Measurements from ENCODE around the gene CELF1.

The CELF1 gene

DNA sequence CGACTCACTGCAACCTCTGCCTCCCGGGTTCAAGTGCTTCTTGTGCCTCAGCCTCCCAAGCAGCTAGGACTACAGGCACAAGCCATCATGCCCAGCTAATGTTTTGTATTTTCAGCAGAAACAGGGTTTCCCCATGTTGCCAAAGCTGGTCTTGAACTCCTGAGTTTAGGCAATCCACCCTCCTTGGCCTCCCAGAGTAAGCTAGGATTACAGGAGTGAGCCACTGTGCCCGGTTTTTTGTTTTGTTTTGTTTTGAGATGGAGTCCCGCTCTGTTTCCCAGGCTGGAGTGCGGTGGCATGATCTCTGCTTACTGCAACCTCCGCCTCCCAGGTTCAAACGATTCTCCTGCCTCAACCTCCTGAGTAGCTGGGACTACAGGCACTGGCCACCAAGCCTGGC is 41.0 kb downstream of the CELF1 start:
- in situ Hi-C loops (cut with HindIII; ENCODE audit: low sequenced_read_pairs) = no loop called here

DNA sequence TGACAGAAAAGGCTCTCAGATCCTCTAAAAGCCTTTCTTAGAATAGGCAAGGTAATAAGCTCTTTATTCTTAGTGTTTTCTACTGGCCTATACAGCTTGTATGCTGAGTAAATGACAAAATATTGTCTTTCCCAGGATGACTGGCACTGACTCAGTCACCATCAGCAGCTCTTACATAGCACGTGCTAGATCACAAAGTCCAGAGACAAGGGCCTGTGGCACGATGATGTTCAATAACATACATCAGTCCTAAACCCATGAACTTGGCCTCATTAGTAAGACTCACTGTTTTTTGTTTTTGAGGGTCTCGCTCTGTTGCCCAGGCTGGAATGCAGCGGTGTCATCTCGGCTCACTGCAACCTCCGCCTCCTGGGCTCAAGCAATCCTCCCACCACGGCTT is 42.7 kb downstream of the CELF1 start:
- in situ Hi-C loops (cut with HindIII; ENCODE audit: low sequenced_read_pairs) = no loop called here

DNA sequence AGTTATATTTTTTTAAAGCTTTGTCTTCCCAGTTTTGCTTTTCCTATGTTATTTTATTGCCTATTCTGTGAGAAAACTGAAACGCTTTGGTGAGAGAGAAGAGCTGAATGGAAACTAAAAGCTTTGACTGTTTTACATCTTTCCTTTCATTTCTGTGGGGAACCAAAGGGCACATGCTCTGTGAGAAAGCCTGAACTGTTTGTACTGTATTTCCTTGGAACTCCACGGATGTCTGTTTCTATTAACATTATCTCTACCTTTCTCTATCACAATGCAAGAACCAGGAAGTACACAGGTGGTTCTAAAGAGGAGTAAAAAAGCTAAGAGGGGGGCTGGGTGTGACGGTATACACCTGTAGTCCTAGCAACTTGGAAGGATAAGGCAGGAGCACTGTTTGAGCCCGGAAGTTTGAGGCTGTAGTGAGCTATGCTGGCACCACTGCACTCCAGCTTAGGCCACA is 43.8 kb downstream of the CELF1 start:
- in situ Hi-C loops (cut with HindIII; ENCODE audit: low sequenced_read_pairs) = no loop called here

DNA sequence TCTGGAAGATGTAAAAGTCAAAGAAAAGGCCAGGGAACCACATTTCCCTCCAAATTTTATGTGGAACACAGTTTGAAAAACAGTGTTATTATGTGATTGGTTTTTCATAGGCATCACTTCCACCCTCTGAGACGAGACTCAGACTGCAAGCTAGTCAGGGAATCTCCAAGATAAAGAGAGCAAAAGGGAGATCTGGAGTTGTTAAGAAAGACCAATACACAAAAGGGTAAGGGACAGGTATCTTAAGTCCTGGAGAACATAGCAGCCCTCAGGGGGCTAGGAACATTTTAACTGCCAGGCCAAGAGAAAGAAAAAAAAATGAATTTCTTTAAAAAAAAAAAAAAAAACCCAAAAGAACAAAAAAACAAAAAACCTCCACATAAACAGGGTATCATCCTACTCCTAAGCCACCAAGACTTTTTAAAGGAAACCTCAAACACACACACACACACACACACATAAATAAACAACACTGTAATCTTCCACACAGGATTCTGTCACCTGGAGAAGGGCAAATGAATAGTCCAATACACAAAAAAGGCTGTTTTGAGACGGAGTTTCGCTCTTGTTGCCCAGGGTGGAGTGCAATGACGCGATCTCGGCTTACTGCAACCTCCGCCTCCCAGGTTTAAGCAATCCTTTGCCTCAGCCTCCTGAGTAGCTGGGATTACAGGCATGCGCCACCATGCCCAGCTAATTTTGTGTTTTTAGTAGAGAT is 44.5 kb downstream of the CELF1 start:
- in situ Hi-C loops (cut with HindIII; ENCODE audit: low sequenced_read_pairs) = no loop called here

DNA sequence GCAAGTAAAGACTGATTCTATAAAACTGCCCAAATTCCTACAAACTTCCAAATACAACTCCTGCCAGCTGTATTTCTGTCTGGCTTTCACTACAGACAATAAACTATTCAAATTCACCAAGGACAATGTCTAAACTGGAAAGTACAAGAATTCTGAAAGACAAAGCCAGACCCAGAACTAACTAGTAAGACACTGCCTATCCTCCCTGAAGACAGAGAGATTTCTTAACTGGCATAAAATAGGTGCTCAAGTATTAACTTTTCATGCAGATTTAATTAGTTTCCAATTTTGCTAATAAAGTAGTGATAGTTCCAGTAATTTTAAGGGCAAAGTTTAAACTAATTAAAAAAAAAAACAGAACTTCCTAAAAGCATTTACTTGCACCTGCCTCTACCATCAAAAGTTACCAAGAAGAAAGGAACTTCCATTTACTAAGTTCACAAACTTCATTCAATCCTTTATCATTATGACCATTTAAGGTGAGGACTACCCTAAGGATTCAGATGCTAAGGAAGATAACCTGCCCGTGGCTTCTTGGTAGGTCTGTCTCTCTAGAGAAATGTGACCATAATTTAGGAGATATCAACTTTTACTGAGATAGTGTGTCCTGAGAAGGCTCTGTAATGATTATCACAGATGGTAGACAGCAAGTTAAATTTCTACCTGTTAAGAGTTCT is 45.2 kb downstream of the CELF1 start:
- in situ Hi-C loops (cut with HindIII; ENCODE audit: low sequenced_read_pairs) = no loop called here

DNA sequence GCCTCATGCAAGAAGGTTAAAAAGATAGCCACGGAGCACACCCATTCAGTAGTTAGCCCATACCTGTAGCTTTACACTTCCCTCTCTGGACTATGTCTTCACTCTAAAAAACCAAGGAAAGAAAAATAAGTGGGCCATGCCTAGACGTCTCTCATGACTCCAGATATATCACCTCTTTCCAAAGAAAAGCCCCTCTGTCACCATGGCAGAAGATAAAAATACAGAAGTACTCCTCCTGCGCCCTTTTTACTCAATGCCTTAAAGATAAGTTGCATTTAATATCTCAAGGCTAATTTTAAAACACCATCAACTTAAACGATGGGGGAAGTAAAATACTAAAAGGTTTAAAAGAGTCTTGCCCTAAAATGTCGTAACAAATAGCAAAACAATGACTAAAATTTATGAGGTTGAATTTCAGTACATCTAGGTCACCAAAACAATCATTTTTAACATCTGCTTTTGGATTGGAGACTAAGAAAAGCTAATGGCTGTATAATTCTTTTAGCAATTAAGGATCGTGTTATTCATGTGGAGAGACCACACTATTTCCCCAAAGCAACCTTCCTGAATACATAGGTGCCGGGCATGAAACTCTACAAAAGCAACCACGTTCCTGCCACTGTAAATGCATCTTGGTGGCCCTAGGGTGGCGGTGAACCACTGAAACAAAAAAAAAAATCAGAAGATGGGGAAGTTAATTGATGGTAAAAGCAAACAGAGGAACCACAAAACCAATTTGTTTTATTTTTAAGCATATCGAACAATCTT is 46.0 kb downstream of the CELF1 start:
- in situ Hi-C loops (cut with HindIII; ENCODE audit: low sequenced_read_pairs) = no loop called here

DNA sequence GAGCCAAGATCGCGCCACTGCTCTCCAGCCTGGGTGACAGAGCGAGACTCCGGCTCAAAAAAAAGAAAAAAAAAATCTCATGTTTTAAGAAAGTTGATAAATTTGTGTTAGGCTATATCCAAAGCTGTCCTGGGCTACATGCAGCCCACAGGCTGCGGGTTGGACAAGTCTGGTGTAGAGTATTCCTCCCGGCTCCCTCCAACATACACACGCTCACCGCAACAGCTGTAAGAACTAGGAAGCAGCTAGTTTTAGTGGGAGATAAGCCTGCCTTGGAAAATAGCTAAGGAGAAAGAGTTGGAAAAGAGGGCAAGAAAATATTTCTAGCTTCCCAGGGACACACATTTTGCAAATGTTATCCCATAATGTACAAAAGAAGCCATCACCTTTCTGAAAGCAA is 46.6 kb downstream of the CELF1 start:
- in situ Hi-C loops (cut with HindIII; ENCODE audit: low sequenced_read_pairs) = no loop called here

DNA sequence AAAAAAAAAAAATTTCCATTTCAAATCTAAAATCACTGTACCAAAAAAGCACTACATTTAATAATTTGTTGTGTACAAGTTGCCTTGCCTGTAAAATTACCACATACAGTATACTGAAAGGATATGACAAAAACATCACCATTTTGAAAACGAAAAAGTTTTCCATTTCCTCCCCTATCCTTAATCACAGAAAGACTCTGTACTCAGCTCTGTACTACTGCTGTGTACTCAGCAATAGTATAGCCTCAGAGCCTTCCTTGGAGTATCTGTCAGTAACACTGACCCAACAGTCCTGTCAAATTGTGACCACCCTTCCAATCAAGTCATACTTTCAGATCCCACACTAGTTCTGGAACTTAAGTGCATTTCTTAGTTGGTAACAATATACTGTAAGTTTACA is 48.0 kb downstream of the CELF1 start:
- in situ Hi-C loops (cut with HindIII; ENCODE audit: low sequenced_read_pairs) = no loop called here

DNA sequence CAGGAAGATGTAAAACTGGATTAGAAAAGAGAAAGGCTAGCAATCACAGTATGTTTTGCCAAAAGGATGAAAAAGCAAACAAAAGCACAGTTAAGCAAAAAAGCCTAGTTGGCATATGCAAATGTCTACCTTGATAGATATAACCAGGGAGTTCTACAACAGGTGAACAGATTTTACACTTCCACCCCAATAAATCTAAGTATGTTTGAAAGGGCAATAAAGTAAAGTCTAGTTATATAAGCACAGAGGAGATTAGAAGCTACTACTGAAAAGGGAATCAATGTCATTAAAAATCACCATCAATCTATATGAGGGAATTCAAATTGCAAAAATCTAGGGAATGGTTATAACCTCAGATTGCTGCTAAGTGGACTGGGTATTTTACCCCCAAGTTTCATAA is 49.7 kb downstream of the CELF1 start:
- in situ Hi-C loops (cut with HindIII; ENCODE audit: low sequenced_read_pairs) = no loop called here

DNA sequence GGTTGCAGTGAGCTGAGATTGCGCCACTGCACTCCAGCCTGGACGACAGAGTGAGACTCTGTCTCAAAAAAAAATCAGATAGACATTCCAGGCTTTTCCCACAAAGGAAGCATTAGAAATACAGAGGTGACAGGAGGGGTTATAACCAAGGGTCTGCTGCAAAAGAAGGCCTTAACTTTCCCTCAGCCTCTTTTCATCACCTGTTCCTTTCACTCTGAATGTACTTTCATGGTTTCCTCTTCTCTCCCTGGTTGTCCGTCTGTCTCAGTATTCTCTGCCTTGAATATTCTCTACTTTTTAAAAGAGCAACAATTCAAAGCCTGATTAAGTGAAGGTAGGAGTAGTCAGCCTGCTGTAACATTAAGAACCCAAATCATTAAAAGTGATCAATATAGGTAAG is 50.2 kb downstream of the CELF1 start:
- in situ Hi-C loops (cut with HindIII; ENCODE audit: low sequenced_read_pairs) = no loop called here

DNA sequence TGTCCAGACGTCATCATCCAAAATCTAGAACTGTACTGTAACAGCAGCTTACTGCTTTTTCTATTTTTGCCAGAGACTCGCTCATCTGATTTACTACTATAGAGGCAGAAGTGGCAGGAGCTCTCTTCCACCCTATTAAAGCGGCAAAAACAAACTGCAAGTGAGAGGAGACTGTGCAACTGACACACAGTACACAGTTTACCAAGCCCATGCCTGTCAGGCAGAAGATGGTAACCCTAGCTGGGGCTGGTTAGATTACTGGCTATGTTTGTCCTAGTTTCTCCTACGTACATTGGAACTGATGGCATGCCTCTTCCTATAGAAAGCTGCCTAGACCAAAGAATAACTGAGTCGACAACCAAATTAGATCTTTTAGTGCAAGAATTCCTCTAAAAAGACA is 51.8 kb downstream of the CELF1 start:
- in situ Hi-C loops (cut with HindIII; ENCODE audit: low sequenced_read_pairs) = no loop called here

DNA sequence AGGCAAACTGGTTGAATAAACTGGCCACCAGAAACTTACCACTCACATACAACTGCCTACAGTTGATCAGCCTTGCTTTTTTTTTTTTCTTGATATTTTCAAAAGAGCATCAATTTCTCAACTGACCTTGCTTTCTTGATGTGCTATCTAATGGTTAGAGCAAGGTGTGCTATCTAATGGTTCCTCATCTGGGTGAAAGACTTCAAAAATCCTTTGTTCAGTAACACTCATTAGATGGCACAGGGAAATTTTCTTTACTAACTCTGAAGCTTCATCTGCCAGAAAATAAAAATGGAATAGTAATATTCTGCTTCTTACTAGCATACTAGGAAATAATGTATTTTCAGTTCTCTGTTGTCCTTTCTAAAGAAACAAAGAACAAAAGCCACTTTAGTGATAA is 52.8 kb downstream of the CELF1 start:
- in situ Hi-C loops (cut with HindIII; ENCODE audit: low sequenced_read_pairs) = no loop called here

DNA sequence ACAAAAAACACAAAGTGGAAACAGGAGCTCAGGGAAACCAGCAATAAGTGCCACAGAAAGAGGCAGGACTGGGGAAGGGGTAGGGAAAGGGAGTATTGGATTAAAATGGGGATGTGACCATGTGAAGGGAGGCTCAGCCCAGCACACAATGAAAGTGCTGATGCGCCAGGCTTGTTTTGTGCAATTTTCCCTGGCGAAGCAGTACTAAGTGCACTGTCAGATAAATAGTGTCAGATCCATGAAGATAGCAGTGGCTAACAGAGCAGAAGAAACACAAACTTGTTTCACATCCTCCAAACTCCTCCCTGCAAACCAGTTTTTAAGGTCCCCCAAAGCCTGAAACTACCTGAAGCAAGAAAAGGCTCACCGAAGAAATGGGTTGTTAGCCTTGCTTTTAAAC is 53.3 kb downstream of the CELF1 start:
- in situ Hi-C loops (cut with HindIII; ENCODE audit: low sequenced_read_pairs) = no loop called here

DNA sequence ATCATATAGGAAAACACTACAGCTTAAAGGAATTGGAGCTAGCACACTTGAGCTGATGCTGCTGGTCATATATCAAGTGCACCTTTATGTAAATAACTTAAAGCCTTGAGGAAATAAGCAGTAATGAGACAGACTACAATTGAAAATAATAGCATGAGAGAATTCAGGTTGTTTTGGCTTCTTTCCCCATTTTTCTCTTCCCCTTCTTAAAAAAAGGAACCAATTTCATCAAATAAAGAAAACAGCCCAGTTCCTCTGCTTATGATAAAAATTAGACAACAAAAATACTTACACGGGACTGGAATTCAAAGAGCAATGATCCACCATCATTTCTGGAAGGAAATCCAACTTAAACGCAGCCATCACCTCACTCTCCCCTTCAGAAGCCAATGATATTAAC is 53.8 kb downstream of the CELF1 start:
- in situ Hi-C loops (cut with HindIII; ENCODE audit: low sequenced_read_pairs) = no loop called here

DNA sequence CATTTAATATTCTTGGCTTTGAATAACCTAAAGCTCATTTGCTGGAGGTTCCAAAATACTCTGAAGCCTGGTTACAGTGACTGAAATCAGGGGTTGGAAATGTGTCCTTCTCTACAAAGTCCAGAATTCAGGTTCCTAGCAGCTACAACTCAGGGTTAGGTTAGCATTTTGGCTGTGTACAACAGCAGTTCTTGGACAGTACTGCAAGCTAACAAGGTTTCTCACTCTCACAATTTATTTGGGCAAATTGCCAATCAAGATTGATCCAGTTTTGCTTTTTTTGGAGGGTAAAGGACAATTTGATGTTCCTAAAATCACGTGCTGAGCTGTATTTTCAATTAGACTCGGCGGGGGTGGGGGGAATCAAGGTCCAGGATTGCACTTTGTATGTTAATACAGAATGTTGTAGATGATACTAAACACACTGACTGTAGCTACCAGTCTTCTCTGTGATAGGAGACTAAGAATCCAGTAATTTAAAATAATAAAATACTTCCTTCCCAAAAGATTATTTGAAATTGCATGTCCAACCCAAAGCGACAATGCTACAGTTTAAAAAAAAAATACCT is 54.3 kb downstream of the CELF1 start:
- in situ Hi-C loops (cut with HindIII; ENCODE audit: low sequenced_read_pairs) = no loop called here

DNA sequence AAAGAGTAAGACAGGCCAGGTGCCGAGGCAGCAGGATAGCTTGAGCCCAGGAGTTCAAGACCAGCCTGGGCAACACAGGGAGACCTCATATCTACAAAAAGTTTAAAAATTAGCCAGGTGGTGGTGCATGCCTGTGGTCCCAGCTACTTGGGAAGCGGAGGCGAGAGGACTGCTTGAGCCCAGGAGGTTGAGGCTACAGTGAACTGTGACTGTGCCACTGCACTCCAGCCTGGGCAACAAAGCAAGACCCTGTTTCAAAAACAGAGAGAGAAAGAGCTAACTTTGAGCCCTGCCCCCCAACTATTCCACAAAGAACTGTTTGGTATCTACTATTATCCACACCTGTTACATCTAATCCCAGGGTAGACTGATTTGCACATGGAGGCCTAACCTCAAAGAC is 54.8 kb downstream of the CELF1 start:
- in situ Hi-C loops (cut with HindIII; ENCODE audit: low sequenced_read_pairs) = no loop called here

DNA sequence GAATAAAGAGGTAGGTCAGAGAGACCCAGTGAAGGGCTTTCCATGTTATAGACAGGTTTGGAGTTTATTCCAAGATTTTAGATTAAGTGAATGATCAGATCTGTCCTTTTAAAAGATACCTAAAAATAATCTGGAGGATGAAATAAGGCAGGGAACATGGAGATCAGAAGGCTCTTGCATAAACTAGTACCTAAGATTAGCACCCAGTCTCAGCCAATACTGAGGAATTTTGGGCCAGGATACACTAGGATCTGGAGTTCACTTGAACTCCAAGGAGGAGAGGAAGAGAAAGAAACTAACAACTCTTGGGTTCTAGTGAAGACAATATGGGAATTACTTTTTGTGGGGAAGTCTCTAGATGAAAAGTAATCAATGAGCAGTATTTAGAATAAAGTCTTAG is 56.1 kb downstream of the CELF1 start:
- in situ Hi-C loops (cut with HindIII; ENCODE audit: low sequenced_read_pairs) = no loop called here

DNA sequence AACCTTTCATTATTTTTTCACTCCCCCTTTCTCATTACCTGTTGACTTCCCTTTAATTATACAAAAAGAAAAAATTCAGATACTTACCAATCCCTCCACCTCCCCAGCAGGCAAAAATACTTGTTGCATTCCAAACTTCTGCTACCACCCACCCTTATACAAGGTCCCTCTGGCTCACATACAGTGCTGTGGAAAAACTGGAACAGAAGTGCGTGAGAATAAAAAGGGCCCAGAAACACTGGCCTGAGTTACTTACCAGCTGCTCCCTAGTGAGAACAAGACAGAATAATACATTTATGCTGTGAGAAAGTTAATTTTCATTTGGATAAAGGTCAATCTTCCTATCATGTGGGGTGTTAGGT is 57.1 kb downstream of the CELF1 start:
- in situ Hi-C loops (cut with HindIII; ENCODE audit: low sequenced_read_pairs) = no loop called here

DNA sequence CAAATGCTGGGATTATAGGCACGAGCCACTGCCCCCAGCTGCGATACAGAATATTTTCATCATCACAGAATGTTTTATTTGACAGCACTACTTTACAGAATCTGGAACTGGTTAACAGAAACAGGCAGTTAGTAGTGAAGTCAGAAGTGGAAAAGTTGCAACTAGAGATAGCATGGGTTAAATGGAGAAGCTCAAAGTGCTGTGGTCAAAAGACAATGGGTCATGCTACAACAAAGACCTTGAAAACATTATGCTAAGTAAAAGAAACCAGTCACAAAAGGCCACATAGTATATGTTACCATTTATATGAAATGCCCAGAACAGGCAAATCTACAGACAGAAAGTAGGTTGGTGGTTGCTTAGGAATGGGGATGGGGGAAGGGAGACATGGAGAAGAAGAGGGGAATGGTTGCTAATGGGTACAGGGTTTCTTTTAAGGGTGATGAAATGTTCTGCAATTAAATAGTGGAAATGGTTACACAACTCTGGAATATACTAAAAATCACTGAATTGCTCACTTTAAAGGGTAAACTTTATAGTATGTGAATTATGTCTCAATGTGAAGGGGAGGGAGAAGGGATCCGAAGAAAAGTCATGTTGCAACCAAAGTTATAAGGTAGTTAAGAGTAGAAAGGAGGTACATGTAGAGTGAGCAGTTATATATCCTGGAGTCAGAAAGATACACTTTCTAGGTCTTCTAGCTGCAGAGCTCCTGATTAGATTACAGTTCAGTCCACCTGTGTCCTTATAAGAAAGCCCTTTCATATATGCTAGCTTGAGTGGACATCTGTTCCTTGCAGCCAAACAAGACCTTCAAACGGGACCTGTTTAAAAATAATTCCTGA is 57.7 kb downstream of the CELF1 start:
- in situ Hi-C loops (cut with HindIII; ENCODE audit: low sequenced_read_pairs) = no loop called here

DNA sequence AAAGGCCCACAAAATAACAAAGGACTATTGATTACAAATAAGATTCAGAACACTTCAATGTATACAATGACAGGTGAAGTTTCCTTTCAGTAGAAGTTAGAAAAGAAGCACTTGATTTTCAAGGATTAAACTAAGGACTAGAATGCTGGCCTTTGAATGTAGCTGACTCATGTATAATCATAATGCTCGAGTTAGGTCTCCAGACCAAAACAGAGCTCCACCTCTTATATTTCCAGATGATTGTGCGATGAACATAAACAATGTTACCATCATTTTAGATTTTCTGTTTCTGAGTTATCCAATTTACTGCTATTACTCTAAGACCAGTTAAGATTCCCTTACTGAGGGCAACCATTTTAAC is 63.6 kb downstream of the CELF1 start:
- in situ Hi-C loops (cut with HindIII; ENCODE audit: low sequenced_read_pairs) = no loop called here

Data from DLD1 (cell line).